Stimulated activated memory B cell treated with anti-CD40 and anti-IgM and Interleukin-4, amounts not matched to agents 10 μg/mL and 1 μg/mL and 100 μg/mL, for 72 hours (primary cell): ENCODE data around the gene POMT1.

Source experiments
- ATAC-seq: fragments of 150-1000 bp; cut with Tn5 transposase; 2 replicates; pipeline ENCODE4 v1.10.0; 2021
- H3K27ac Mint-ChIP-seq: one replicate; pipeline ENCODE4 v1.8.0; 2022; ENCODE audit warnings: mild to moderate bottlenecking, mixed read lengths
- H3K27me3 Mint-ChIP-seq: one replicate; pipeline ENCODE4 v1.8.0; 2022; ENCODE audit warnings: mixed read lengths
- H3K36me3 Mint-ChIP-seq: one replicate; pipeline ENCODE4 v1.8.0; 2022; ENCODE audit warnings: mixed read lengths
- H3K4me1 Mint-ChIP-seq: one replicate; pipeline ENCODE4 v1.8.0; 2022; ENCODE audit warnings: mixed read lengths
- H3K4me3 Mint-ChIP-seq: one replicate; pipeline ENCODE4 v1.8.0; 2022; ENCODE audit warnings: mild to moderate bottlenecking, moderate library complexity, mixed read lengths
- H3K9me3 Mint-ChIP-seq: one replicate; pipeline ENCODE4 v1.8.0; 2022; ENCODE audit warnings: mixed read lengths

POMT1 gene

GRCh38 chr9:131522257-131523085, 19.8 kb downstream of the POMT1 start:
- Mint-ChIP-seq H3K9me3 (no peaks in the 10 kb centered on the region), H3K36me3 (peaks cover 72% of the 10 kb centered on the region), H3K4me3 (no peak overlapping the region), H3K4me1 (no peaks in the 10 kb centered on the region), H3K27me3 (no peaks in the 10 kb centered on the region), H3K27ac (peak overlapping the region; percentile 53)
- no peak for ATAC-seq

GRCh38 chr9:131523086-131523388, 20.3 kb downstream of the POMT1 start:
- Mint-ChIP-seq H3K27me3 (no peaks in the 10 kb centered on the region), H3K27ac (no peak overlapping the region), H3K36me3 (peaks cover 68% of the 10 kb centered on the region), H3K4me1 (no peaks in the 10 kb centered on the region), H3K9me3 (no peaks in the 10 kb centered on the region), H3K4me3 (no peak overlapping the region)
- ATAC-seq: no peak

GRCh38 chr9:131523451-131524435, 21.0 kb downstream of the POMT1 start:
- no peak overlapping the region for H3K4me3 Mint-ChIP-seq
- ATAC-seq: no peak
- no peaks in the 10 kb centered on the region for H3K9me3 Mint-ChIP-seq
- no peak overlapping the region for H3K27ac Mint-ChIP-seq
- H3K27me3 Mint-ChIP-seq: no peaks in the 10 kb centered on the region
- H3K36me3 Mint-ChIP-seq: peaks cover 68% of the 10 kb centered on the region
- H3K4me1 Mint-ChIP-seq: no peaks in the 10 kb centered on the region

GRCh38 chr9:131524665-131525315, 22.1 kb downstream of the POMT1 start:
- peaks cover 3% of the 10 kb centered on the region for H3K4me1 Mint-ChIP-seq
- H3K27me3 Mint-ChIP-seq: no peaks in the 10 kb centered on the region
- peaks cover 58% of the 10 kb centered on the region for H3K36me3 Mint-ChIP-seq
- H3K4me3 Mint-ChIP-seq: no peak overlapping the region
- peak overlapping the region; percentile 22 for H3K27ac Mint-ChIP-seq
- no peak for ATAC-seq
- no peaks in the 10 kb centered on the region for H3K9me3 Mint-ChIP-seq

- H3K9me3 Mint-ChIP-seq: no peaks in the 10 kb centered on the region
- H3K27me3 Mint-ChIP-seq: no peaks in the 10 kb centered on the region
- H3K27ac Mint-ChIP-seq: no peak overlapping the region
- H3K4me3 Mint-ChIP-seq: no peak overlapping the region
- H3K4me1 Mint-ChIP-seq: peaks cover 11% of the 10 kb centered on the region
- peaks cover 58% of the 10 kb centered on the region for H3K36me3 Mint-ChIP-seq
- ATAC-seq: no peak
Measured at GRCh38 chr9:131525643-131526565, 23.2 kb downstream of the POMT1 start.

- ATAC-seq: no peak
- peaks cover 11% of the 10 kb centered on the region for H3K4me1 Mint-ChIP-seq
- H3K27ac Mint-ChIP-seq: no peak overlapping the region
- no peaks in the 10 kb centered on the region for H3K27me3 Mint-ChIP-seq
- H3K9me3 Mint-ChIP-seq: no peaks in the 10 kb centered on the region
- peaks cover 42% of the 10 kb centered on the region for H3K36me3 Mint-ChIP-seq
- no peak overlapping the region for H3K4me3 Mint-ChIP-seq
Measured at GRCh38 chr9:131528186-131528585, 25.5 kb downstream of the POMT1 start.

GRCh38 chr9:131528886-131529505, 26.3 kb downstream of the POMT1 start:
- no peak overlapping the region for H3K4me3 Mint-ChIP-seq
- H3K27me3 Mint-ChIP-seq: no peaks in the 10 kb centered on the region
- H3K9me3 Mint-ChIP-seq: no peaks in the 10 kb centered on the region
- peaks cover 38% of the 10 kb centered on the region for H3K36me3 Mint-ChIP-seq
- no peak for ATAC-seq
- no peak overlapping the region for H3K27ac Mint-ChIP-seq
- peaks cover 11% of the 10 kb centered on the region for H3K4me1 Mint-ChIP-seq

GRCh38 chr9:131529597-131530545, 27.2 kb downstream of the POMT1 start:
- Mint-ChIP-seq H3K27me3 (no peaks in the 10 kb centered on the region), H3K9me3 (no peaks in the 10 kb centered on the region), H3K4me1 (peaks cover 19% of the 10 kb centered on the region), H3K27ac (peak overlapping the region; percentile 62), H3K4me3 (peak overlapping the region; percentile 79), H3K36me3 (peaks cover 31% of the 10 kb centered on the region)
- no peak for ATAC-seq

GRCh38 chr9:131530546-131530919, 27.8 kb downstream of the POMT1 start:
- H3K4me3 Mint-ChIP-seq: peak overlapping the region; percentile 79
- no peaks in the 10 kb centered on the region for H3K27me3 Mint-ChIP-seq
- peaks cover 20% of the 10 kb centered on the region for H3K4me1 Mint-ChIP-seq
- peaks cover 27% of the 10 kb centered on the region for H3K36me3 Mint-ChIP-seq
- peak; percentile 9 for ATAC-seq
- H3K9me3 Mint-ChIP-seq: no peaks in the 10 kb centered on the region
- H3K27ac Mint-ChIP-seq: peak overlapping the region; percentile 62

GRCh38 chr9:131530920-131531832, 28.5 kb downstream of the POMT1 start, which contains the start of gene UCK1:
TSS of gene UCK1 (minus strand) at chr9:131531263. CDS start at chr9:131531174, 89 bp downstream.
- H3K27ac Mint-ChIP-seq: peak within 1 kb of the TSS; percentile 62
- H3K27me3 Mint-ChIP-seq: no peaks in the 10 kb centered on the region
- peak within 1 kb of the TSS; percentile 79 for H3K4me3 Mint-ChIP-seq
- H3K4me1 Mint-ChIP-seq: peaks cover 20% of the 10 kb centered on the region
- H3K36me3 Mint-ChIP-seq: peaks cover 20% of the 10 kb centered on the region
- no peaks in the 10 kb centered on the region for H3K9me3 Mint-ChIP-seq
- ATAC-seq: peak; percentile 94

- peaks cover 17% of the 10 kb centered on the region for H3K4me1 Mint-ChIP-seq
- H3K27ac Mint-ChIP-seq: no peak overlapping the region
- H3K36me3 Mint-ChIP-seq: no peaks in the 10 kb centered on the region
- H3K9me3 Mint-ChIP-seq: no peaks in the 10 kb centered on the region
- H3K27me3 Mint-ChIP-seq: no peaks in the 10 kb centered on the region
- H3K4me3 Mint-ChIP-seq: no peak overlapping the region
- no peak for ATAC-seq
Measured at GRCh38 chr9:131534721-131535237, 32.1 kb downstream of the POMT1 start.

GRCh38 chr9:131537946-131538345, 35.2 kb downstream of the POMT1 start:
- Mint-ChIP-seq H3K27me3 (no peaks in the 10 kb centered on the region), H3K4me3 (no peak overlapping the region), H3K4me1 (peaks cover 10% of the 10 kb centered on the region), H3K9me3 (peaks cover 5% of the 10 kb centered on the region), H3K27ac (no peak overlapping the region), H3K36me3 (no peaks in the 10 kb centered on the region)
- ATAC-seq: no peak
